ENCODE results near the gene PERM1. TPM values are rescaled to one million over a fixed set of nuclear protein-coding genes. Genes with fewer than 3 reads are reported as not detected.

Gene PERM1
- total RNA-seq, 1 experiment from 2014 or later: 0.39 TPM

DNA sequence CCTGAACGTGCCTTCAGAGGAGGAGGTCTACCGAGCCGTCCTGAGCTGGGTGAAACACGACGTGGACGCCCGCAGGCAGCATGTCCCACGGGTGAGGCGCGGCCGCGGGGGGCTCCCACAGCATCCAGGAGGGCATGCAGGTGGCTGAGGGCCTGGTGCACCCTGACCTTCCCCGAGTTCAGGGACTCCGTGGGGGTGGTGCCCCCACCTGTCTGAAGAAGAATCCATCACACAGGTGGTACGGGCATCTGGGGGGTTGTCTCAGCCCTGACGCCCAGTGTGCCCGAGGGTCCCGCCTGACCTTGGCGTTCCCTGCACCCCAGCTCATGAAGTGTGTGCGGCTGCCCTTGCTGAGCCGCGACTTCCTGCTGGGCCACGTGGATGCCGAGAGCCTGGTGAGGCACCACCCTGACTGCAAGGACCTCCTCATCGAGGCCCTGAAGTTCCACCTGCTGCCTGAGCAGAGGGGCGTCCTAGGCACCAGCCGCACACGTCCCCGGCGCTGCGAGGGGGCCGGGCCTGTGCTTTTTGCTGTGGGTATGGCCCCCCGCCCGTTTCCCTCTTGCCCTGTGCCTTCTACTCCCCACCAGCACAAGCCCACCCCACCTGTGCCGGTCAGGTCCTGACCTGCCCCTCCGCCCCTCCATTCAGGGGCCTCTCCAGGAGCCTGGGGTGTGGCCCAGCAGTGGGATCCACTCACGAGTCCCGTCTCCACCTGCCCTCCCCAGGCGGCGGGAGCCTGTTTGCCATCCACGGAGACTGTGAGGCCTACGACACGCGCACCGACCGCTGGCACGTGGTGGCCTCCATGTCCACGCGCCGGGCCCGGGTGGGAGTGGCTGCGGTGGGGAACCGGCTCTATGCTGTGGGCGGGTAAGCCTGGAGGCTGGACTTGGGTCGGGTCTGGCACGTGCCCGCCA is 19.3 kb downstream of the PERM1 start:
- Histone ChIP-seq H4K20me1 (ENCODE audit: insufficient read depth) (no peaks in the 10 kb centered on the region), H3K4me3 (replicated peaks in 1 of 2; ENCODE audit: low read depth in 1 of 2, low read length in 2 of 2) (no peak overlapping the region), H3K4me1 (ENCODE audit: control insufficient read depth in 1 of 2, insufficient read depth in 2 of 2, low read length in 2 of 2) (peaks cover 20 to 38% of the 10 kb centered on the region in 2 experiments), H3K79me2 (ENCODE audit: insufficient read depth, low read length) (peaks cover 40% of the 10 kb centered on the region), H3K9me3 (ENCODE audit: control insufficient read depth in 1 of 2, insufficient read depth in 1 of 2, low read depth in 1 of 2, low read length in 2 of 2) (no peaks in the 10 kb centered on the region), H3K9me2 (ENCODE audit: insufficient read depth) (no peaks in the 10 kb centered on the region), H3K36me3 (ENCODE audit: control insufficient read depth in 1 of 2, insufficient read depth in 2 of 2, low read length in 2 of 2) (peaks cover 11 to 19% of the 10 kb centered on the region in 2 experiments; a peak in 3 of 4 replicates), H3K27me3 (ENCODE audit: insufficient read depth, low read length) (no peaks in the 10 kb centered on the region), H3K9ac (ENCODE audit: low read length) (no peak overlapping the region), H3K27ac (ENCODE audit: low read depth, low read length) (peak overlapping the region; percentile 18; the same call in 1 of the 2 replicates), H2AFZ (ENCODE audit: low read depth, low read length, poor library complexity, severe bottlenecking) (no peak overlapping the region), H3K4me2 (ENCODE audit: low read length) (0 out of 2 replicates have a peak overlapping the region, but pooled peaks have one; percentile 85)
- DNase-seq (ENCODE audit: low read depth, low spot score) (no peak), ATAC-seq (no peak)
- ChIA-PET RAD21 (ENCODE audit: low non-redundant PET in 1 of 2, low total read pairs in 2 of 2, uncharacterized antibody in 2 of 2, unreplicated experiment in 2 of 2) (no interaction called here), POLR2A (no interaction called here), CTCF (no interaction called here)
- TSS peak; percentile 36 for BruUV-seq (replicated peaks)
- intact Hi-C loops (cut with micrococcal nuclease): loop anchor here (5.0 kb wide), 1 partner anchor 60 kb away; no protein-coding TSS in a partner anchor
- TF ChIP-seq EGR1 (IDR thresholded peaks at IDR 0.05; ENCODE audit: low read depth) (no peak), POLR2AphosphoS5 (IDR thresholded peaks at IDR 0.05; ENCODE audit: low read depth, low read length) (no peak), SP1 (IDR thresholded peaks at IDR 0.05; ENCODE audit: low read depth) (no peak), ZNF274 (IDR thresholded peaks at IDR 0.05; ENCODE audit: low read depth, low read length) (no peak), POLR2A (IDR thresholded peaks at IDR 0.05; ENCODE audit: borderline replicate concordance, extremely low read depth, insufficient read depth, insufficient read length) (no peak), JUND (IDR thresholded peaks at IDR 0.05) (no peak), EZH2phosphoT487 (IDR thresholded peaks at IDR 0.05; ENCODE audit: borderline replicate concordance) (no peak), ELF1 (IDR thresholded peaks at IDR 0.05; ENCODE audit: borderline replicate concordance, low read depth) (no peak)

DNA sequence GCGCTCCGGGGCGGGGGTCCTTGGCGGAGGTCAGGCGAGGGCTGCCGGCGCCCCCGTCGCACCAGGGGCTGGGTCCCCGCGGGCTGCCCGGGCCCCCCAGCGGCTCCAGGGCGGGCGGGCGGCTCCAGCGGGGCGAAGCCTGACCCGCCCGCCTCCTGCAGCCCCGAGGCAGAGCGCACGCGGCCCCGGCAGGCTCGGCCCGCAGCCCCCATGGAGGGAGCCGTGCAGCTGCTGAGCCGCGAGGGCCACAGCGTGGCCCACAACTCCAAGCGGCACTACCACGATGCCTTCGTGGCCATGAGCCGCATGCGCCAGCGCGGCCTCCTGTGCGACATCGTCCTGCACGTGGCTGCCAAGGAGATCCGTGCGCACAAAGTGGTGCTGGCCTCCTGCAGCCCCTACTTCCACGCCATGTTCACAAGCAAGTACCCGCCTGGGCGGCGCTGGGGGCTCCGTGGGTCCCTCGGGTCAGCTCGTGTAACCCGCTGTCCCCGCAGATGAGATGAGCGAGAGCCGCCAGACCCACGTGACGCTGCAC is 20.7 kb downstream of the PERM1 start:
- DNase-seq (ENCODE audit: low read depth, low spot score) (no peak), ATAC-seq (peak; percentile 3; the same call in 1 of the 2 replicates)
- no TSS peak for BruUV-seq (replicated peaks)
- Histone ChIP-seq H3K4me3 (replicated peaks in 1 of 2; ENCODE audit: low read depth in 1 of 2, low read length in 2 of 2) (peak overlapping the region; percentile 68 to 93), H4K20me1 (ENCODE audit: insufficient read depth) (no peaks in the 10 kb centered on the region; the same call in 1 of the 2 replicates), H3K36me3 (ENCODE audit: control insufficient read depth in 1 of 2, insufficient read depth in 2 of 2, low read length in 2 of 2) (peaks cover 19 to 29% of the 10 kb centered on the region in 2 experiments; a peak in 3 of 4 replicates), H3K79me2 (ENCODE audit: insufficient read depth, low read length) (peaks cover 55% of the 10 kb centered on the region), H3K9me2 (ENCODE audit: insufficient read depth) (no peaks in the 10 kb centered on the region), H3K9ac (ENCODE audit: low read length) (peak overlapping the region; percentile 97), H3K27ac (ENCODE audit: low read depth, low read length) (peak overlapping the region; percentile 99), H2AFZ (ENCODE audit: low read depth, low read length, poor library complexity, severe bottlenecking) (no peak overlapping the region), H3K9me3 (ENCODE audit: control insufficient read depth in 1 of 2, insufficient read depth in 1 of 2, low read depth in 1 of 2, low read length in 2 of 2) (no peaks in the 10 kb centered on the region), H3K4me2 (ENCODE audit: low read length) (peak overlapping the region; percentile 85), H3K27me3 (ENCODE audit: insufficient read depth, low read length) (no peaks in the 10 kb centered on the region), H3K4me1 (ENCODE audit: control insufficient read depth in 1 of 2, insufficient read depth in 2 of 2, low read length in 2 of 2) (peaks cover 20 to 30% of the 10 kb centered on the region in 2 experiments)
- ChIA-PET POLR2A (no interaction called here), RAD21 (ENCODE audit: low non-redundant PET in 1 of 2, low total read pairs in 2 of 2, uncharacterized antibody in 2 of 2, unreplicated experiment in 2 of 2) (no interaction called here), CTCF (no interaction called here)
- intact Hi-C loops (cut with micrococcal nuclease): loop anchor here (5.0 kb wide), 1 partner anchor 59 kb away; no protein-coding TSS in a partner anchor
- no peak for TF ChIP-seq POLR2AphosphoS5 (IDR thresholded peaks at IDR 0.05; ENCODE audit: low read depth, low read length)
- TF ChIP-seq, protein P1, sequence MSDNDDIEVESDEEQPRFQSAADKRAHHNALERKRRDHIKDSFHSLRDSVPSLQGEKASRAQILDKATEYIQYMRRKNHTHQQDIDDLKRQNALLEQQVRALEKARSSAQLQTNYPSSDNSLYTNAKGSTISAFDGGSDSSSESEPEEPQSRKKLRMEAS (IDR thresholded peaks at IDR 0.05): no peak
- TF ChIP-seq, protein P2, sequence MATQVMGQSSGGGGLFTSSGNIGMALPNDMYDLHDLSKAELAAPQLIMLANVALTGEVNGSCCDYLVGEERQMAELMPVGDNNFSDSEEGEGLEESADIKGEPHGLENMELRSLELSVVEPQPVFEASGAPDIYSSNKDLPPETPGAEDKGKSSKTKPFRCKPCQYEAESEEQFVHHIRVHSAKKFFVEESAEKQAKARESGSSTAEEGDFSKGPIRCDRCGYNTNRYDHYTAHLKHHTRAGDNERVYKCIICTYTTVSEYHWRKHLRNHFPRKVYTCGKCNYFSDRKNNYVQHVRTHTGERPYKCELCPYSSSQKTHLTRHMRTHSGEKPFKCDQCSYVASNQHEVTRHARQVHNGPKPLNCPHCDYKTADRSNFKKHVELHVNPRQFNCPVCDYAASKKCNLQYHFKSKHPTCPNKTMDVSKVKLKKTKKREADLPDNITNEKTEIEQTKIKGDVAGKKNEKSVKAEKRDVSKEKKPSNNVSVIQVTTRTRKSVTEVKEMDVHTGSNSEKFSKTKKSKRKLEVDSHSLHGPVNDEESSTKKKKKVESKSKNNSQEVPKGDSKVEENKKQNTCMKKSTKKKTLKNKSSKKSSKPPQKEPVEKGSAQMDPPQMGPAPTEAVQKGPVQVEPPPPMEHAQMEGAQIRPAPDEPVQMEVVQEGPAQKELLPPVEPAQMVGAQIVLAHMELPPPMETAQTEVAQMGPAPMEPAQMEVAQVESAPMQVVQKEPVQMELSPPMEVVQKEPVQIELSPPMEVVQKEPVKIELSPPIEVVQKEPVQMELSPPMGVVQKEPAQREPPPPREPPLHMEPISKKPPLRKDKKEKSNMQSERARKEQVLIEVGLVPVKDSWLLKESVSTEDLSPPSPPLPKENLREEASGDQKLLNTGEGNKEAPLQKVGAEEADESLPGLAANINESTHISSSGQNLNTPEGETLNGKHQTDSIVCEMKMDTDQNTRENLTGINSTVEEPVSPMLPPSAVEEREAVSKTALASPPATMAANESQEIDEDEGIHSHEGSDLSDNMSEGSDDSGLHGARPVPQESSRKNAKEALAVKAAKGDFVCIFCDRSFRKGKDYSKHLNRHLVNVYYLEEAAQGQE (IDR thresholded peaks at IDR 0.05; ENCODE audit: low read depth): no peak
- peak; percentile 64 for TF ChIP-seq ZFX (IDR thresholded peaks at IDR 0.05)
- no peak for TF ChIP-seq JUND (IDR thresholded peaks at IDR 0.05)

Measured in HCT116 (cell line).